WI38 (cell line): ENCODE results near the gene FAM117B.

Experiments
- H3K4me3 ChIP-seq: 2 replicates; pipeline ENCODE4 v1.5.1; 2011; ENCODE audit warnings: low read depth, mild to moderate bottlenecking, control low read depth, low read length
- TF ChIP-seq, protein P1 (sequence below): IDR thresholded peaks from 2 replicates; pipeline ENCODE4 v1.5.1; 2012; ENCODE audit warnings: low read depth, mild to moderate bottlenecking, control low read depth, low read length

Gene FAM117B

DNA sequence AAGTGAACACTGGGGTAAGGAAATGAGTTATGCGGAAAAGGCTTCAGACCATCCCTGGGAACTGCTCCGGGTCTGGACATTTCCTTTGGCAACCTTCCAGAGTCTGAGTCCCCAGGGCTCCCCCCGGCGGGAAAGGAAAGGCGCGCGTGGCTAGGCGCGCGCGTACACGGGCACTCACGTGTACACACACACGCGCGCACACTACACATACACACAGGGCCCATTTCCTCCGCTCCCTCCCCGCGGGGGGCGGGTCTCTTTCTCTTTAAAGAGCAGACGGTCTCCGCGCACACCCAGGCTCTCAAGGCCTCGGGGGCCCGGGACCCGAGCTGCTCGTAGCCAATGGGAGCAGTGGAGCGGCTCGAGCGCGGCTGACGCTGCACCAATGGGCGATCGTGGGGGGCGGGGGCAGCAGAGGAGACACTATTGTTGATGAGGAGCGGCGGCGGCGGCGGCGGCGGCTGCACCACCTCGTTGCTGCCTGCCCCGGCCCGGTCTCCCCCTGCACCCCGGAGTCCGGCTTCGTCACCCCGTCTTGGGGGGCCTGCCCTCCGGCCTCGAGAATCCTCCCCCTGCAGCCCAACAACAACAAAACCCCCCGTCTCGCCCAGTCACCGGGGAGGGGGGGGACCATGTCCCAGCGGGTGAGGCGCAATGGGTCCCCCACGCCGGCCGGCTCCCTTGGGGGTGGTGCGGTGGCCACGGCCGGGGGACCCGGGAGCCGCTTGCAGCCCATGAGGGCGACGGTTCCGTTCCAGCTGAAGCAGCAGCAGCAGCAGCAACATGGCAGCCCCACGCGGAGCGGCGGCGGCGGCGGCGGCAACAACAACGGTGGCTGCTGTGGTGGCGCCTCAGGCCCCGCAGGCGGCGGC is at the start of gene FAM117B:
Gene FAM117B (plus strand): TSS at position 414 of the 872 bp plus-strand sequence. CDS start 219 bp downstream, at position 633.
- TF ChIP-seq, protein P1, sequence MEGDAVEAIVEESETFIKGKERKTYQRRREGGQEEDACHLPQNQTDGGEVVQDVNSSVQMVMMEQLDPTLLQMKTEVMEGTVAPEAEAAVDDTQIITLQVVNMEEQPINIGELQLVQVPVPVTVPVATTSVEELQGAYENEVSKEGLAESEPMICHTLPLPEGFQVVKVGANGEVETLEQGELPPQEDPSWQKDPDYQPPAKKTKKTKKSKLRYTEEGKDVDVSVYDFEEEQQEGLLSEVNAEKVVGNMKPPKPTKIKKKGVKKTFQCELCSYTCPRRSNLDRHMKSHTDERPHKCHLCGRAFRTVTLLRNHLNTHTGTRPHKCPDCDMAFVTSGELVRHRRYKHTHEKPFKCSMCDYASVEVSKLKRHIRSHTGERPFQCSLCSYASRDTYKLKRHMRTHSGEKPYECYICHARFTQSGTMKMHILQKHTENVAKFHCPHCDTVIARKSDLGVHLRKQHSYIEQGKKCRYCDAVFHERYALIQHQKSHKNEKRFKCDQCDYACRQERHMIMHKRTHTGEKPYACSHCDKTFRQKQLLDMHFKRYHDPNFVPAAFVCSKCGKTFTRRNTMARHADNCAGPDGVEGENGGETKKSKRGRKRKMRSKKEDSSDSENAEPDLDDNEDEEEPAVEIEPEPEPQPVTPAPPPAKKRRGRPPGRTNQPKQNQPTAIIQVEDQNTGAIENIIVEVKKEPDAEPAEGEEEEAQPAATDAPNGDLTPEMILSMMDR, result no peak
- H3K4me3 ChIP-seq, result peak within 1 kb of the TSS; percentile 92

DNA sequence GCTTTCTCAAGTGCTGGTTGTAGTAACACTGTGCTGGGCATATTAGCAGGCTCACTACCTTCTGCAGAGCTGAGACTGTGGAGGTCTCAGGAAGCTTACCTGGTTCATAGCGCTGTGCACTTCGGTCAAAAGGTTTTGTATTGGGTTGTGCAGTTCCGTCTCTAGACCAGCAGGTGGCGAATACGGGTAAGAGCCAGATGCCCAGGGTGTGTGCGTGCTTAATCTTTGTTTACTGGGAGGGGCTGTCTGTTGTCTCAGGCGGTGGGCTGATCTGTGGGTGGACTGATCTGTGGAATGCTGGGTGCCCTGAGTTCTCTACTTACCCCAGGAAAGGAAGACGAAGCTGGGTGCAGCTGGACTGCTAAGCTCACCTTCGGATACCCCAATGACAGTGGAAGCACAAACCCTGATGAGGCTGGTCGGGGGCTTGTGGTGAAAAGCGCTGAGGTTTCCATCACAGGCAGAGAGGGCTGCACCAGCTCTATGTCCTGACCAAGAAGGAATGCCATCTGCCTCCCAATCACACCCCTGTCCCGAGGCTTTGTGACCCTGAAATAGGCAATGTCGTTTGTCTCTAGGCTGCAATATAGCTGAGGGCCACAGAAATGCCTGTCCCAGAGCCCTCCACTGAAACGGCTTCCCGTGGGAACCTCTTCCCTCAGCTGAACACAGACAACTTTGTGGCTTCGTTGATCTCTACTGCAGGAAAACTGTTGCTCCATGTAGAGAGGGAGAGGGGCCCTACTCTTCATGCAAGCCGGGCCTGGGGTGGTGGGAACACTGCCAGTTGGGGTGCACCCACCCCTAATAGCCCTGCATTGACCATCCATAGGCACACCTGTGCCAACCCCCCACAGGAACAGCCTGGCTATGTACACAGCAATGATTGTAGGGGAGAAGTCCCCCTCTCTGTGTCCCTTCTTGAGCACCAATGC is 45.9 kb upstream of the FAM117B start:
- TF ChIP-seq, protein P1, result peak; percentile 95
- peak overlapping the region; percentile 23 for H3K4me3 ChIP-seq

DNA sequence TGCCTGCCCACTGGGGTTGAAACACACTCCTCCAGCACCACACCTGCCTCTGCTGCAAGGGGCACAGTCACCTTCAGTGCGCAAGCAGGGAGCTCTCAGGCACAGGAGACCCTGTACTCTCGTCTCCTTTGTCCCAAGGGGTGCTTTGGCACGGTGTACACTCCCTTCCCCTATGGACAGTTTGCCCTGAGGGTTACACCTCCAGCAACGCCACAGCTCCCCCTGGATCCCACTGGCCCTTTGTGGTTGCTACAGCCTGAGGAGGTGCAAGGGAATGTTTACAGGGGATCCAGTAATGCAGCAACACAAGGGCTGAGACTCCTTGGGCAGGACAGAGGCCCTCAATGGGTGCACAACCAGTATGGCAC is 45.2 kb upstream of the FAM117B start:
- no peak overlapping the region for H3K4me3 ChIP-seq
- TF ChIP-seq, protein P1, result no peak

DNA sequence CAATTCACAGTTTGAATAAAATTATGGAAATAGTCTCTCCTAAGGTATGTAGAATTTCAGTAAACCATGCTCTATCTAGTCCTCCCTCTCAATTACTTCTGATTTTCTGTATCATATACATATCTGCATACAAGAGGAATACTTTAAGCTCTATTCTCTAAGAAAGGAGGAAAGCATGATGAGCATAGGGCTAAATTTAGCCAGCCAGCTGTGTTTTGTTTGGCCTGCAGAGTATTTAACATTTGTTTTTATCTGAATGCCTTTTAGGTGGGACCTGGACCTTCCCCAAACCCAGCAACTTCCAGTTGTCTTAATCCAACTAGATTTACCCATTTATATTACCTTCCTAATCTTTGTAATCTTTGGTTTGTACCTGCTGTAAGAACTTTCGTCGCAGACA is 42.2 kb upstream of the FAM117B start:
- no peak overlapping the region for H3K4me3 ChIP-seq
- TF ChIP-seq, protein P1, result no peak

DNA sequence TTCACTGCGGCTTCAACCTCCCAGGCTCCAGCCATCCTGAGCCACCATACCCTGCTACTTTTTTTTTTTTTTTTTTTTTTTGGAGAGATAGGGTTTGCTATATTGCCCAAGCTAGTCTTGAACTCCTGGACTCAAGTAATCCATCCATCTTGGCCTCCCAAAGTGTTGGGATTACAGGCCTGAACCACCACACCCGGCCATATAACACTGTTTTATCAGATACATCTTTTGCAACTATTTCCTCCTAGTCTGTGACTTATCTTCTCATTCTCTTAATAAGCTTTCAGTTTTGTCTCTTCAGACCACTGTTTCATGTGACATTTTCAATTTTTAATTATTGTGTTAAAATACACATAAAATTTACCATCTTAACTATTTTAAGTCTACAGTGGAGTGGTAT is 35.7 kb upstream of the FAM117B start:
- H3K4me3 ChIP-seq, result no peak overlapping the region
- TF ChIP-seq, protein P1, result no peak

DNA sequence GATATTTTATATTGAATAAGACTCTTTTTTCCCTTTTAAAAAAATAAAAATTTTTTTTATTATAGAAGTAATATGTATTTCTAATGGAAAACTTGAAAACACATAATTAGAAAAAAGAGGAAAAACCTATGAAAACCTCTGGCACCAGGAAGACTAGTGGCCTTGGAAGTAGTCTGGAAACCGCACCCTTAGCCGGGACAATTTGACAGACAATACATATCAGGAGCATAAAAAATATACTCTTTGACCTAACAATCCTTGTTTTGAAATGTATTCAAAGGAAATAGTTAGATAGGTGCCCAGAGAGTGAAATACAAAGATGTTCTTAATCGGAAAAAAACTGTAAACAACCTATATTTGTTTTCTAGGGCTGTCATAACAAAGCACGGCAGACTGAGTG is 34.9 kb upstream of the FAM117B start:
- no peak overlapping the region for H3K4me3 ChIP-seq
- TF ChIP-seq, protein P1, result no peak

DNA sequence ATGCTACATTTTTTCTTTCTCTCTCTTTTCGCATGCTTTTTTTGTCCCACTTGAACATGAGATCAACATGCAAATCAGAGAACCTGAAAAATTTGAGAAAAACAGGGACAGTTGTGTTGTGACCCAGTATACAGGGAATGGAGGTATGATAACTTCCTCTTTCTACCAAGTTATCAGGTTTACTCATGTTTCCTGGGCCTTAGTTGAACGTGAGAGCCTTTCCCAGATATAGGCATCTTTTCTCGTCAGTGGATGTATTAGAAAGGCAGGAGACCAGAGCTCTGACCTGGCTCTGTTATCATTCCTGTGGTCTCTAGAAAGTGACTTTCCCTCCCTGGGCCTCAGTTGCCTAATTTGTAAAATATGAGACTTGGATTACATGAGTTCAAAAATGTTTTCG is 30.1 kb upstream of the FAM117B start:
- TF ChIP-seq, protein P1, result no peak
- H3K4me3 ChIP-seq, result no peak overlapping the region
